ENCODE results near the gene PP2D1. TPM values are rescaled to one million over a fixed set of nuclear protein-coding genes. Genes with fewer than 3 reads are reported as not detected.
"Not testable (repeated sequence)": the region's sequence is repeated elsewhere in the genome, so short reads cannot be mapped to it uniquely, and the experiment has no call there.

The PP2D1 gene
- total RNA-seq, 4 donors from 2014 or later: not detected

DNA sequence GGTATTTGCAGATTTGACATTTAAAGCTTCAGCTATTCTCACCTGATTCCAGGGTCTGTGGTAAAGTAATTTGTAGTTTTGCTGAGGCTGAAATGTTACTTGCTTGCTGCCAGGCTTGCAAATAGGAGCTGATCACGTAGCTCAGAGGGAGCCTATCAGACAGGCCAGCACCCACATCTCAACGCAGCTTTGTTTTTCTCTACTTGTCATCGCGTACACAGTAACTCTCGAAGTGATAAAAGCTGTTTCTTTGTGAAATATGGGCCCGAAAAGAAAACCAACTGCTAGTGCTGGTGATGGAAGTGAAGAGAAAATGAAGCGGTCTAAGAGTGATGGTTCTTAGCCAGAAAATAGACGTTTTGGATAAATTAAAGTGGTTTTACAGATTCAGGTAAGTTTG, 41.7 kb downstream of the PP2D1 start:
- Histone ChIP-seq H3K36me3 (peaks cover 0 to 12% (median 0%) of the 10 kb centered on the region in 3 donors), H3K9me3 (no peaks in the 10 kb centered on the region), H3K27ac (no peak overlapping the region), H3K4me3 (no peak overlapping the region), H3K27me3 (no peaks in the 10 kb centered on the region), H3K4me1 (no peaks in the 10 kb centered on the region)
- no peak for DNase-seq
- TF ChIP-seq, protein P1, sequence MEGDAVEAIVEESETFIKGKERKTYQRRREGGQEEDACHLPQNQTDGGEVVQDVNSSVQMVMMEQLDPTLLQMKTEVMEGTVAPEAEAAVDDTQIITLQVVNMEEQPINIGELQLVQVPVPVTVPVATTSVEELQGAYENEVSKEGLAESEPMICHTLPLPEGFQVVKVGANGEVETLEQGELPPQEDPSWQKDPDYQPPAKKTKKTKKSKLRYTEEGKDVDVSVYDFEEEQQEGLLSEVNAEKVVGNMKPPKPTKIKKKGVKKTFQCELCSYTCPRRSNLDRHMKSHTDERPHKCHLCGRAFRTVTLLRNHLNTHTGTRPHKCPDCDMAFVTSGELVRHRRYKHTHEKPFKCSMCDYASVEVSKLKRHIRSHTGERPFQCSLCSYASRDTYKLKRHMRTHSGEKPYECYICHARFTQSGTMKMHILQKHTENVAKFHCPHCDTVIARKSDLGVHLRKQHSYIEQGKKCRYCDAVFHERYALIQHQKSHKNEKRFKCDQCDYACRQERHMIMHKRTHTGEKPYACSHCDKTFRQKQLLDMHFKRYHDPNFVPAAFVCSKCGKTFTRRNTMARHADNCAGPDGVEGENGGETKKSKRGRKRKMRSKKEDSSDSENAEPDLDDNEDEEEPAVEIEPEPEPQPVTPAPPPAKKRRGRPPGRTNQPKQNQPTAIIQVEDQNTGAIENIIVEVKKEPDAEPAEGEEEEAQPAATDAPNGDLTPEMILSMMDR (IDR thresholded peaks at IDR 0.05): no peak
- no peak for TF ChIP-seq POLR2A (IDR thresholded peaks at IDR 0.05)

DNA sequence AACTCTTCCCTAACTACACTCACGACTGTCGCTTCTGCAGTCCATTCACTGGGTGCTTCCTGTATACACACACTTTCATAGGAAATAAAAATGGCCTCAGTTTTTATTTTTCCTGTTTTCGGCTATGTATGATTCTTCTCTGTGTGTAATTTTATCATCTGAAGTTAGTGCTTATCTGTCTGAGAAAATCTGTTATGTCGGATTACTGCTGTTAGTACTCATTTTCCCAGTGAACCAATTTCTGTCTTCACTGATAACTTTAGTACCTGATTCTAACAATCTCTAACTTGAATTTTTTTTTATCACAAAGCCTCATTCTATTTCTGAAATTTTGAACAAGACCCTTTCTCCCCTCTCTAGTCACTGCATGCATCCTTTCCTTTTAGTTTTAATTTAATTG, 44.3 kb downstream of the PP2D1 start:
- H3K27ac ChIP-seq: no peak overlapping the region
- no peaks in the 10 kb centered on the region for H3K9me3 ChIP-seq
- H3K36me3 ChIP-seq: no peaks in the 10 kb centered on the region
- DNase-seq: no peak
- H3K4me3 ChIP-seq: no peak overlapping the region
- TF ChIP-seq POLR2A (IDR thresholded peaks at IDR 0.05): no peak
- H3K27me3 ChIP-seq: no peaks in the 10 kb centered on the region
- H3K4me1 ChIP-seq: no peaks in the 10 kb centered on the region

- DNase-seq: no peak
- Histone ChIP-seq H3K36me3 (no peaks in the 10 kb centered on the region), H3K27ac (no peak overlapping the region), H3K27me3 (no peaks in the 10 kb centered on the region), H3K9me3 (no peaks in the 10 kb centered on the region), H3K4me3 (no peak overlapping the region), H3K4me1 (no peaks in the 10 kb centered on the region)
- TF ChIP-seq POLR2A (IDR thresholded peaks at IDR 0.05): no peak
- TF ChIP-seq, protein P1 (IDR thresholded peaks at IDR 0.05): no peak
These were observed 44.9 kb downstream of the PP2D1 start for GRCh38 chr3:19967208-19967607.

DNA sequence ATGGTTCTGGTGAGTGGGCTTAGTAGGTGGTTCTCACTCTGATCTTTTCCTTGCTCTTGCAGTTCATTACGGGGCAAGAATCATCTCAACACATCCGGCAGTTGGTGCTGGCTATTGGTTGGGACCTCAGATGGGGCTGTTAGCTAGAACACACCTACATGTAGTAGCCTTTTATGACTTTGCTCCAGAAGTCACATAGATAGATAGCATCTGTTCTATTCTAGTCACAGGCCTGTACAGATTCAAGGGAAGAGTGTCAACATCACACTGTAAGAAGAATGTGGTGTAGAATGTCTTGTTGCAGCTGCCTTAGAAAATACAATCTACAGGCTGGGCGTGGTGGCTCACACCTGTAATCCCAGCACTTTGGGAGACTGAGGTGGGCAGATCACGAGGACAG, 50.1 kb downstream of the PP2D1 start:
- TF ChIP-seq, protein P1 (IDR thresholded peaks at IDR 0.05): no peak
- TF ChIP-seq POLR2A (IDR thresholded peaks at IDR 0.05): no peak
- DNase-seq: no peak
- Histone ChIP-seq H3K4me3 (no peak overlapping the region), H3K27ac (no peak overlapping the region), H3K9me3 (no peaks in the 10 kb centered on the region), H3K4me1 (no peaks in the 10 kb centered on the region), H3K36me3 (no peaks in the 10 kb centered on the region), H3K27me3 (no peaks in the 10 kb centered on the region)

GRCh38 chr3:19960696-19961095, 51.4 kb downstream of the PP2D1 start:
- DNase-seq: no peak
- H3K27ac ChIP-seq: no peak overlapping the region
- H3K9me3 ChIP-seq: no peaks in the 10 kb centered on the region
- no peak for TF ChIP-seq POLR2A (IDR thresholded peaks at IDR 0.05)
- TF ChIP-seq, protein P1 (IDR thresholded peaks at IDR 0.05): no peak
- no peaks in the 10 kb centered on the region for H3K27me3 ChIP-seq
- no peaks in the 10 kb centered on the region for H3K4me1 ChIP-seq
- H3K4me3 ChIP-seq: no peak overlapping the region
- H3K36me3 ChIP-seq: no peaks in the 10 kb centered on the region

- H3K9me3 ChIP-seq: no peaks in the 10 kb centered on the region
- no peaks in the 10 kb centered on the region for H3K4me1 ChIP-seq
- no peak for DNase-seq
- H3K27me3 ChIP-seq: no peaks in the 10 kb centered on the region
- no peak overlapping the region for H3K27ac ChIP-seq
- no peak for TF ChIP-seq POLR2A (IDR thresholded peaks at IDR 0.05)
- TF ChIP-seq, protein P1 (IDR thresholded peaks at IDR 0.05): no peak
- H3K36me3 ChIP-seq: peaks cover 0 to 6% (median 0%) of the 10 kb centered on the region in 3 donors
- no peak overlapping the region for H3K4me3 ChIP-seq
These were observed 52.6 kb downstream of the PP2D1 start for GRCh38 chr3:19959505-19959904.

- not testable (repeated sequence) for H3K4me3 ChIP-seq, H3K4me1 ChIP-seq, H3K27me3 ChIP-seq, H3K9me3 ChIP-seq, DNase-seq, H3K27ac ChIP-seq
- peaks cover 0 to 26% (median 0%) of the 10 kb centered on the region in 3 donors for H3K36me3 ChIP-seq
These were observed 54.7 kb downstream of the PP2D1 start for GRCh38 chr3:19957354-19957753.
